Ishikawa (cell line): ENCODE measurements around the gene FSTL4.

Source experiments
- CEBPB ChIP-seq: IDR thresholded peaks from 2 replicates; pipeline ENCODE4 v1.6.1; 2012
- CREB1 ChIP-seq: IDR thresholded peaks from 2 replicates; pipeline ENCODE4 v1.6.1; 2012; ENCODE audit warnings: low read depth
- EP300 ChIP-seq: IDR thresholded peaks from 2 replicates; pipeline ENCODE4 v1.6.1; 2012; ENCODE audit warnings: borderline replicate concordance
- FOXM1 ChIP-seq: IDR thresholded peaks from 2 replicates; pipeline ENCODE4 v1.6.1; 2012; ENCODE audit warnings: low read depth, borderline replicate concordance
- MAX ChIP-seq: IDR thresholded peaks from 2 replicates; pipeline ENCODE4 v1.6.1; 2012
- RAD21 ChIP-seq: IDR thresholded peaks from 2 replicates; pipeline ENCODE4 v1.6.1; 2012; ENCODE audit warnings: low read depth
- REST ChIP-seq: IDR thresholded peaks from 2 replicates; pipeline ENCODE4 v1.6.1; 2012; ENCODE audit warnings: low read depth, mild to moderate bottlenecking
- TAF1 ChIP-seq: IDR thresholded peaks from 2 replicates; pipeline ENCODE4 v1.6.1; 2012; ENCODE audit warnings: low read depth, mild to moderate bottlenecking
- USF1 ChIP-seq: IDR thresholded peaks from 2 replicates; pipeline ENCODE4 v1.6.1; 2012
- YY1 ChIP-seq: IDR thresholded peaks from 2 replicates; pipeline ENCODE4 v1.6.1; 2012; ENCODE audit warnings: low read depth

- TF ChIP-seq EP300 (no peak), USF1 (no peak), MAX (no peak), REST (no peak), RAD21 (no peak), FOXM1 (no peak), CEBPB (no peak), TAF1 (no peak), CREB1 (no peak), YY1 (no peak)
These were observed 32.6 kb downstream of the FSTL4 start for GRCh38 chr5:133579766-133580165.
